NCI-H2107 treated with DMSO at 0.1 percent for 48 hours (cell line): ENCODE measurements around the gene STT3A.

Source experiments
- DNase-seq: peaks from one replicate; lab custom pipeline; 2025; ENCODE audit not compliant: unreplicated experiment; lab: John Stamatoyannopoulos, UW

Gene STT3A

DNA sequence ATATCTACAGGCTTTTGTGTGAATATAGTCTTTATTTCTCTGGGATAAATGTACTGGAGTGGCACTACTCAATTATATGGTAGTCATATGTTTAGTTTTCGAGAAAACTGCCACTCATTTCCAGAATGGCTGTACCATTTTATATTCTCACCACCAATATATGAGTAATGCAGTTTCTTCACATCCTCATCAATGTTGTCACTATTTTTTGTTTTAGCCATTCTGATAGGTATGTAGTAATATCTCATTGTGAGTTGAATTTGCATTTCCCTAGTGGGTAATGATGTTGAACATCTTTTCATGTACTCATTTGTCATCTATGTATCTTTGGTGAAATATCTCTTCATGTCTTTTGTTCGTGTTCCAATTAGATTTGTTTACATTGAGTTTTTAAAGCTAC, 70.0 kb downstream of the STT3A start:
- no peak for DNase-seq

GRCh38 chr11:125663910-125664309, 71.3 kb downstream of the STT3A start:
- DNase-seq: no peak

- no peak for DNase-seq
These were observed 74.5 kb downstream of the STT3A start for GRCh38 chr11:125667151-125667550.

DNA sequence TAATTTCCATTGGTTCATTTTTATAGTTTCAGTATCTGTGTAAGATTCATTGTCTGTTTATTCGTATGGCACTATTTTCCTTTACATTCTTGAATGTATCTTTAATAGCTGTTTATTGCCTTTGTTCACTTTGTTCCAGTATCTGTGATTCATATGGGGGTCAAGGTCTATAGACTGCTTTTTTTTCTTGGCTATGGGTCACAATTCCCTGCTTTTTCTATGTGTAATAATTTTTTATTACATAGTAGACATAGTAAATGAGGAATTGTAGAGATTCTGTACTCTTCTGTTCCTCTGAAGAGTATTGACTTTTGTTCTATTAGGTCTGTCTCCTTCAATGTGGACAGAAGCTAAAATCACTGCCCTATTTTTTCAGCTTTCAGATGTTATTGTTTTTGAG, 77.5 kb downstream of the STT3A start:
- DNase-seq: no peak

- no peak for DNase-seq
These were observed 78.9 kb downstream of the STT3A start for GRCh38 chr11:125671561-125671960.
